NCI-H1092 treated with DMSO at 0.1 percent for 48 hours (cell line): Measurements from ENCODE around the gene NKD1.
"Not testable (repeated sequence)": the region's sequence is repeated elsewhere in the genome, so short reads cannot be mapped to it uniquely, and the experiment has no call there.

Experiments used
- DNase-seq: peaks from one replicate; lab custom pipeline; 2025; lab: John Stamatoyannopoulos, UW

Gene NKD1

DNA sequence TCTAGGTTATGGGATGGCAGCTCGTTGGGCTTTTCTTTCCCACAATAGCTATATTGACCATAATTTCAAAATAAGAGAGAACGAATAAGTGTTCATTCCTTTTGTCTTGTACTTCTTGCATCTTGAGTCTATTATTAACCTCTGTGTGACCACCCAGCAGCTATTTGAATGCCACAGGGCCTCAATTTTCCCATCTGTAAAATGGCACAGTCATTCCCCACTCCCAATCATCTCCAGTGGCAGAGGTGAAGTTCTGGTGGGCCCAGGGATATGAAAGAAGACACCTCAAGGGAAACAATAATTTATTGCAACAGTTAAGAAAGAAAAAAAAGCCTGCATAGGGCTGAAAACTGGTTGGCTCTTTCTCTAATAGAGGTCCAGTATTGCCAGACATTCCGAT lies 28.6 kb upstream of the NKD1 start:
- DNase-seq = no peak

DNA sequence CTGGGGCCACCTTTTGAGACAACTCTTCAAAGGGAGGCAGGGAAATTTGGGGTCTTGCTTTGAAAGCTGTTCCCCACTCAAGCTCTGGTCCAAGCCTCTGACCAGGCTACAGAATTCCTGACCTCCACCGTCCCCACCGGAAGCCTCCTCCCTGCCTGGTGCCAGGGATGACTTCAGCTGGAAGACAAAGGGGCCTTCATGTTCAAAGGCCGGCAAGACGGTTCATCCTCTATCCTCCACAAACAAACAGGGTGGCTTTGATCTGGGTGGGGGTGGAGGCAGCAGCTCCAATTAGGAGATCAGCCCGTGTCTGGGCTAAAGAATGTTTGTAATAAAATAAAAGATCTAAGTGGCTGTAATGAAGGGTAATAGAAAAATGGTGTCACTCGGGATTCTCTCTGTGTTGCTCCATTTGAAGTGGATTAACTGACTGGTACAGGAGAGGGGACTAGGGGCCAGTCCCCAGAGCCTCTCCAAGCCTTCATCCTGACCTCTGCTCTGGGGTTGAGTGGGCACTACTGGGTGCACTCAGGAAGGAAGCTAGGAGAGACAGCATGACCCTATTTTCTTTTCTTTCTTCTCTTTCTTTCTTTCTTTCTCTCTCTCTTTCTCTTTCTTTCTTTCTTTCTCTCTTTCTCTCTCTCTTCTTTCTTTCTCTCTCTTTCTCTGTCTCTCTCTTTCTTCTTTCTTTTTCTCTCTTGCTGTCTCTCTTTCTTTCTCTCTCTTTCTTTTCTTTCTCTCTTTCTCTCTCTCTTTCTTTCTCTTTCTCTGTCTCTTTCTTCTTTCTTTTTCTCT lies 27.5 kb upstream of the NKD1 start:
- no peak for DNase-seq

DNA sequence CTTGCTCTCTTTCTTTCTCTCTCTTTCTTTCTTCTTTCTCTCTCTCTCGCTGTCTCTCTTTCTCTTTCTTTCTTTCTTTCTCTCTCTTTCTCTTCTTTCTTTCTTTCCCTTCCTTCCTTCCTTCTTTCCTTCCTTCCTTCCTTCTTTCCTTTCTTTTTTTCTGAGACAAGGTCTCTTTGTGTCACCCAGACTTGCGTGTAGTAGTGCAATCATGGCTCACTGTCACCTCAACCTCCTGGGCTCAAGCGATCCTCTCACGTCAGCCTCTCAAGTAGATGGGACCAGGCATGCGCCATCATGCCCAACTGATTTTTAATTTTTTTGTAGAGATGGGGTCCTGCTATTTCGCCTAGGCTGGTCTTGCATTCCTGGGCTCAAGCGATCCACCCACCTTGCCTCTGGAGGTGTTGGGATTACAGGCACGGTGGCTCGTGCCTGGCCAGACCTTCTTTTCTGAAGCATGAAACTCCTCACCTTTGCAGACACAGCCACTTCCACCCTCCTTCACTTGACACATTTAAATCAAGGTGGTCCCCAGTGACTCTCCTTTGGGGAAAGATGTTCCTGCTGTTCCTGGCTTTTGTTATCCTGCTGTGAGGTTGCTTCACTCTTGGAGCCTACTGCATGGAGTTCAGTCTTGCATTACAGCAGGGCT lies 26.8 kb upstream of the NKD1 start:
- no peak for DNase-seq

DNA sequence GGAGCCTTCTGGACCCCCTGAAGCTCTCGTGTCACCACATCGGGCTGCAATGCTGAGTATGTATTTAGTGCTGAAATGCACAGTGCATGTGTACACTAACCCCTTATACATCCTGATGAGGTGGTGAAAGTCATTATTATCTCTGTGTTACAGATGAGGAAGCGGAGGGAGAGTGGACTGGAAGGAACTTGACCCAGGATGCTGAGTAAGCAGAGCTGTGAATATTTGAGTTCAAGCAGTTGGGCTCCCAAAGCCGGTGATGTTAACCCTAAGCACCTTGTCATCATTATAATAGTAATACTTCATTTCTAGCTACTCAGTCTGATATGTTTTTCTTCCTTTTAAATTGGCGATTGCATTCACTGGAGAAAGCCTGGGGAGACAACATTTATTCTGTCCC lies 25.9 kb upstream of the NKD1 start:
- DNase-seq = no peak

DNA sequence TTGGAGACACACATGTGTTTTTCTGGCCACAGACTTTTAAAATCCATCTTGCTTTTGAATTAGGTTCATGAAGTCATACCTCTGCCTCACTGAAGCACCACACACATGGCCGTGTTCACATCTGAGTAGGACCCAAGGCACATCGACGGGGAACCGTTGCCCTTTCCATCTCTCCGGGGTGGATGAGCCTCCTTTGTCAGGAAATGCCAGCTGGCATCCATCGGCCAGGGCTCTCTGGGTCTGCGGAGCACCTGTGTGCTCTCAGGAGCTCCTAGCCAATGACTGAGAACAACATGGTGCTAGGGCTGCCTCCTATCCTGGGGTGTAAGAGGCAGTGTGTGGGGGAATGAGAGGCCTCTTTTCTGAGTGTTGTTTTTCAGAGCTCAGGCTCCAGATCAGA lies 24.5 kb upstream of the NKD1 start:
- no peak for DNase-seq

DNA sequence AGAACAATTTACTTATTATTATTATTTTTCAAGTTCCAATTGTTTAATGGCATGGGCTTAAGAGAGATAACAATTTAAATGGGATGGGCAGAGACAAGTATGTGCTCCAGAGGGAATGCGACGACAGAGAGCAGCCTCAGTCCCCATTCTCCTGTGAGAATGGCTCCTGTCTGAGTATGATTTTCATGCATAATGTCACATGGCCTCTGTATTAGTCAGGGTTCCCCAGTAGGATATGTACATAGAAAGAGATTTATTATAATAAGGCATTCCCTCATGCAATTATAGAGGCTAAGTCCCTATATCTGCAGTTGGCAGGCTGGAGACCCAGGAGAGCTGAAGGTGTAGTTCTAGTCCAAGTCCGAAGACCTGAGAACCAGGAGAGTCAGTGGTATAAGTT lies 22.9 kb upstream of the NKD1 start:
- no peak for DNase-seq

DNA sequence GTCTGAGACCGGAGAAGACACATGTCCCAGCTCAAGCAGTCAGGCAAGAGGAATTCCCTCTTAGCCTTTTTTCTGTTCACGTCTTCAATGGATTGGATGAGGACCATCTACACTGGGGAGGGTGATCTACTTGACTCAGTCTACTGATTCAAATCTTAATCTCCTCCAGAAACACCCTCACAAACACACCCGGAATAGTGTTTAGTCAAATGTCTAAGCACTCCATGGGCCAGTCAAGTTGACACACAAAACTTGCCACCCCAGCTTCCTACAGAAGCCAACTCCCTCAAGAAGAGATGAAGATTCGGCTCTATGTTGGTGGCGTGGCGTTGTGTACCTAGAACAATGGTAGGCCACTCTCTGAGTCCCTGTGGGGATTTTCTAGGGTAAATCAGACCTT lies 22.5 kb upstream of the NKD1 start:
- no peak for DNase-seq

DNA sequence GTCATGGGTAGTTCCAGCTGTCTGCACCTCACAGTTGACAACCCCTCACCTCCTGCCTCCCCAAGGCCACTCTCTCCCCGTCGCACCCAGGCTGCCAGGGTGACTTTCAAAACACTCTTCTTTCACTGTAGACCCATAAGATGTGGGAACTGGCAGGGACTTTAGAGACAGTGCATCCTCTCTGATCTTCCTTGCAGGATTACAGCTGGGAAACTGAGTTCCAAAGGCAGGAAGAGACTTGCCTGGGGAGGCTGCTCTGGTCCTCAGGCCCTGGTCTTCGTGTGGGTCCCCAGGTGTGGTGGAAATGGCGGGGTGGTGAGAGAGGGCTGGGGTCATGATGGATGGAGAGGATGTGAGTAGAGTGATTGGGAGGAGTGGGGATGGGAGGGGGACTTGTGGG lies 21.9 kb upstream of the NKD1 start:
- DNase-seq = no peak

DNA sequence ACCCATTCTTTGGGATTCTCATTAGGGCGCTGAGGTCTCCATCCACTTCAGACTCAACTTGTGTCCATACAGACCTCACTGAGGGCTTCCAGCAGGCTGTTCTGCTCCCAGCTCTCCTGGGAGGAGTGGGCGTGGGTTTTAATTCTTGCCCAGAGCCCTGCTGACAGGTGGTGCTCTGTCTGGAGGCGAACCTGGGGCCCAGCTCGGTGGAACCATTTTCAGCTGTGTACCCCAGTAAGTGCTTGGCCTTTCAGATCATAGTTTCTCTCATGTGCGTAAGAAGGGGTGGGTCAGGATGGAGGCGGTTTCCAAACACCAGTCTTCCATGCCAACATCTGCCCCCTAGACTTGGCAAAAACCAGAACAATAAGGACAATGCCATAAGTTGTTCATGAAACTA lies 21.4 kb upstream of the NKD1 start:
- no peak for DNase-seq

DNA sequence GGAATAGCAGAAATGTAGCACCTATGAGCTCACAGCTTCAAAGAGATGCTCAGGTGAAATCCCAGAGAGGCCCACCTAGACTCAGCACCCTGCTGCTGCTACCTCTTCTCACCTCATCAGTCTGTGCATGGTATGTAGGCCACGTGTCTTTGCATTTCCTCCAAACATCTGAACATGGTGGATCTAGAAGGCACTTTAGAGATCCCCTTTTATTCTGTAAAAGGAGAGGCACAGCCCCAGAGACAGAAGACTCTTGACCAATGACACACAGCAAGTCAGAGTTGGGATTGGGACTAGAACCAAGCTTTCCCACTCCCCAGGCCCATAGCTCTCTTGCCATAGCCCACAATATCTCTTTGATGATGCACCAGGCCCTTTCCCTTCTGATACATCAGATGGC lies 19.4 kb upstream of the NKD1 start:
- no peak for DNase-seq

DNA sequence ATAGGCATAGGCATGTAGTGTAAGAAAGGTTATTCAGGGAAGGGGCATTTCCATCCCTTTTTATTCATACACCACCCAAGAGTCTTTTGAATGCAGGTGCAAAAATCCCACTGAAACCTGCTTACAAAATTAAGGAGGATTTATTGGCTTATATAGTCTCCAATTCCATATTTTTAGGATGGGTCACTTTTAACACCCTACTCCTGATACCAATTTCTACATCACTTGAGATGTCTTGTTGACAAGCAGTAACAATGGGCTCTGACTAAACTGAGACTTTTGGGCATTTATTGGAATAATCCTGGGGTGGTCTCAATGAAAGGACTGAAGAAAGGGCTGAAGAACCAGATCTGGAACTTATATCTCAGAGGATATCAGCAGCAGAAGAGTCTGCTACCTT lies 18.9 kb upstream of the NKD1 start:
- DNase-seq = no peak

DNA sequence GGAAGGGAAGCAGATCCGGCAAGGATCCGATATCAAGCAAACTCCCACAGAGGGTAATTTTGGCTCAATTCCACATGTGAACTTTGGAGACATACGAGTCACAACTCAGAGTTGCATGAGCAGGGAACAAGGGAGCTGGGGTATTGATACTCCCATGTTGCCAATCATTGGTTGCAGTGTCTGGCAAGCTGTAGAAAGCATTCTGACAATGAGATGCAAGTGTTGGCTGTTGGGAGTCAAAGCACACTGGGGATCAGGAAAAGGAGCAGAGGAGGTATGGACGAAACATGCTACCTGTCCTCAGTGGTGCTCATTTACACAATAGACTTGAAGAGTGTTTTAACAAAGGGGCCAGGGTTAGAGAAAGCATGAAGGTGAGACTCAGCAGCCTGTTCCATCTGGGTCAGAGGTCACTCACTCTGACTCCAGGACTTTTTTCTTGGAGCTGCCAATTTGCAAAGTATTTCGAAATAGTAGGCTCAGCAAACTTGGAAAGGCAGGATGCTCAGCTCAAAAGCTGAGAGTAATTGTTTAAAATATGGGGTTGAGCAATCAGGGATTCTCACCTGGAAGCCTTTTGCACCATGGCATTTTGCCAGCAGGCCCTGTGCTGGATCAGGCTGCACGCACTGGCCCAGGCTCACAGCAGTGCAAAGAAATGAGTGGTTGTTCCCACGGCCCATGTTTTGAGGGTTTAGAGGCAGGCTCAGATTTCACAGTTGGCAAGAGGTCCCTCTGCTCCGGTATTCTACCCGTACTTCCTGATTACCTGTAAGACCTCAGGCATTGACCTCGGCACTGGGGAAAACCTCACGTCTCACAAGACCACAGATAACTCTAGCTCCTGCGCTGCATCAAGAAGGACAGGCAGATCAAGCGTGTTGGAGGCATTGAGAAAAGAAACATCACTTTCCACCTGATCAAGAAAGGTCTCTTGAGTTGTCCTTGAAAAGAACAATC lies 17.6 kb upstream of the NKD1 start:
- DNase-seq = no peak

DNA sequence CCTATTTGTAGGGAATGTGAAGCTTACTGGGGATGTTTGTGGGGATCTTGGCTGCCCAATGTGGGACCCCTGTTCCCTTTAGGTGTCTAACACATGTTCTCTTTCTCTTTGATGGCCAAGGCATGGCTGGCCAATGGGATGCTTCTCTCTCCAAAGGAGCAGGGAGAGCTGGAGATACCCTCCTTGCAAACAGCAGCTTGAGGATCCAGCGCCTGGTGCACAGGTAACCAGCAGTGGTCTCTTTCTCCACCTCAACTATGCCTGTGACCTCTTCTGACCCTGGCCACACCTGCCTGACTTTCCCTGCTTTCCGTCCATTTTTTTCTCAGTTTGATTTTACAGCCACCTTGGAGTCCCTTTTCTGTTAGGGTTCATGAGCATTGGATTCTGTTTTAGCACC lies 16.8 kb upstream of the NKD1 start:
- DNase-seq = no peak

DNA sequence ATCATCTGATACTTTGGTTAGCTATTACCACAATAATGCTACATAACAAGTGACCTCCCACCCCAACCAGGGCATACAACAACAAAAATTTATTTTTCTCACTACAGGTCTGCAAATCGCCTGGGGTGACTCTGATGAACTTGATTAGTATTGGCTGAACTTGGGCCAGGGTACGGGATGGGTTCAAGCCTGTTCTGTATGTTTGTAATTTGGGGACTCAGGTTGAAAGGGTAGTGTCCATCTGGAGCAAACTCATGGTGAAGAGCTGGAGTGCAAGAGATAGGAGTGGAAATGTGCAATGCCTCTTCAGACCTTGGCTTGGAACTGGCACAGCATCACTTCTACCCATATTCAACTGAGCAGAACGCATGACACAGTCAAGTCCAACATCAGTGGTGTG lies 16.3 kb upstream of the NKD1 start:
- DNase-seq = no peak

DNA sequence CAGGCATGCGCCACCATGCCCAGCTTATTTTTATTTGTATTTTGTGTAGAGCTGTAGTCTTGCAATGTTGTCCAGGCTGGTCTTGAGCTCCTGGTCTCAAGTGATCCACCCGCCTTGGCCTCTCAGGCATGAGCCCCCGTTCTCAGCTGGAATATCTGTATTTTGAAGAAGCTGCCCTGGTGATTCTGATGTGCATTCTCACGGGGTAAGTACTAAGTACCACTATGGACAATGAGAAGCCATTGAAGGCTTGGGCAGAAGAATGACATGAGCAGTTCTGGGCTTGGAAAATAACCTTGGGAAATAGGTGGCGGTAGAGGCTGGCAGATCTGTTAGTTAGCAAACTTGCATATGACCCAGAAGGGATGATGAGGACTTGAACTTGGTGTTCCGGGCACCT lies 15.6 kb upstream of the NKD1 start:
- DNase-seq = no peak

DNA sequence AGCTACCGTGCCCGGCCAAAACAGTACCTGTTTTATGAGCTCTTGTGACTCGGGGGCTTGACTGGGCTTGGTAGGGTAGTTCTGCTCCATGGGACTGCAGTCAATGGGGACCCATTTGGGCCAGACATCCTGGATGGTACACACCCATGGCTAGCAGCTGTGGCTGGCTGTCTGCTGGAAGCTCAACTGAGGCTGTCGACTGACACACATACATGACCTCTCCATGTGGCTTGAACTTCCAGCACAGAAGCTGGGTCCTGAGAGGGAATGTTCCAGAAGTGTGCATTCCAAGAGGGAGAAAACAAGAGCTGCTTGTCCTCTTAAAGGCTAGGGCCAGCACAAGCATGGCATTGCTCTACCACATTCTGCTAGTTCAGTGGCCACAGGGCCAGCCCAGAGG lies 14.9 kb upstream of the NKD1 start:
- no peak for DNase-seq

DNA sequence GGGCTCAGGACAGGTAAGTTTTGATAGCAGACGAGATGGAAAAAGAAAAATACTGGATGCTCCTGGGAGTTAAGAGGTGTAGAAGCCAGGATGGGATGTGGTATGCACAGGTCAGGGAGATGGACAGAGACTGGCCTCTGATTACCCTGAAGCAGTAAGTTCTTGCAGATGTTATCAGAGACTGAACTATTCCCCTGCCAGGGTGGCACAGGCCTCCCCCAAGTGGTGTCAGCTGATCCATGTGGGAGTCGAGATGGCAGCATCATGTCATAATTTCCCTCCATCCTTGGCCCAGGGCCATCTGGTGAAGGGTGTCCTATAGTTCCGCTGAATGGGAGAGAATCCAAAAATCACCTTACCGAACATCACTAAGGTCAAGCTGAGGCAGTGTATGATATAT lies 14.1 kb upstream of the NKD1 start:
- DNase-seq = no peak

DNA sequence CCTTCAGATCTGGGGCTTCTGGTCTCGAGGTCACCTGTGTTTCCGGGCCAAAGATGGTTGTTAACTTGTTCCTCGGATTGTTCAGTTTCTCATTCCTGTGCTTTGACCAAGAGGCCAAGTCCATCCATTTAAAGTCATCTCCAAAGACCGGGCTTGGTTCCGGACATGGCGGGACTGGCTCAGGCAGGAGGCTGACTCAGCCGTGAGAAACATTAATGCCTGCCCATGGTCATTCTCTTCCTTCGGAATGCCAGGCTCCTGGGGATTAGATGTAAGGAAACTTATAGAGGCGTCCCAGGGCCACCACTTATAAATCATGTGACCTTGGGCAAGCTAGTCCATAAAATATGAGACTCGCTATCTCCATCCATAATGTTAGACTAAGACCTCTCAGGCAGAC lies 13.6 kb upstream of the NKD1 start:
- no peak for DNase-seq

DNA sequence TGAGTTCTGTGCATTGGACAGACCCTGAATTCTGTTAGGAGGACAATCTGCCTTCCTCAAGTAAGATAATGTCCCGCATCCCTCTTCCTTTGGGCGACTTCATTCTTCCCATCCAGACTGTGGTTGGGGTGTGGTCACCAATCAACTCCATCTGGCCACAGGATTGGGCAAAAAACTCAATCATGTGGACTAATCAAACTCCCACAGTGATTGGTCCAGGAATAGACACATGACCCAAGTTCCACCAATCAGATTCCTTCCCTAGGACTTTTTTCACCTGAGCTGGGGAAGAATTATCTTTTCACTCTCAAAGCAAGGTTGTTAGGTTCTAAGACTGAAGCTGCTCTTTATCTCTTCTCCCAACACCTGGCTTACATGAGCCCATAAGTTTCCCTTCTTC lies 13.2 kb upstream of the NKD1 start:
- DNase-seq = no peak

DNA sequence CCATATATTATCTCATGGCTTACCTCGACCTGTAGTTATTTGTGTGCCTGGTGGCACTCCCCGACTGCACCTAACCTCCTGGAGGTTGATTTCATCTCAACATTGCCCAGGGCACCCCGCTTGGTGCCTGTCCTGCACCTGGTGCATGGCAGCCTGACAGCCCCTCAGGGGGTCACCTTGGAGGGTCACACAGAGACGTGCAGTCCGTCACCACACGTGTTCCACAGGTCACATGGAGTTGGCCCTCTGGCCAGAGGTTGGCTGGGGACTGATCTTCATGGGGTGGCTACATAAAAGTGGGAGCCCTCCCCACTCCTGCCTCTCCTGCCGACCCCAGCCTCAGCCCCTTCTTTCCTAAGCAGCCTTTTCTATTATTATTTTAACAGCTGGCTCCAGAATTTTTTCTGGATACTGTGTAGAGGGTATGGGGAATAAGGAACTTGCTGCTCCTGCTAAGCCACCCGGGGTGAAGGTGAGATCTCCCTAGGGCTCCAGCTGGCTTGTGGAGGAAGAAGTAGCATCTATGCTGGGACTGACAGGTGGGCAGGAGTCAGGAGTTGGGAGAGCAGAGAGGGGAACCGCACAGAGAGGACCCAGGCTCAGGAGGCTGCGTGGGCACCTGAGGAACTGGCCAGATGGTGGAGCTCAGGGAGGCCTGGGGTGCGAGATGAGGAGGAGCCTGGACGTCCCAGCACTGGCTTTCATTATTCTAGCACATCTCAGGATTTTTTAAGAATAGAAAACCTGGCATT lies 12.5 kb upstream of the NKD1 start:
- no peak for DNase-seq

DNA sequence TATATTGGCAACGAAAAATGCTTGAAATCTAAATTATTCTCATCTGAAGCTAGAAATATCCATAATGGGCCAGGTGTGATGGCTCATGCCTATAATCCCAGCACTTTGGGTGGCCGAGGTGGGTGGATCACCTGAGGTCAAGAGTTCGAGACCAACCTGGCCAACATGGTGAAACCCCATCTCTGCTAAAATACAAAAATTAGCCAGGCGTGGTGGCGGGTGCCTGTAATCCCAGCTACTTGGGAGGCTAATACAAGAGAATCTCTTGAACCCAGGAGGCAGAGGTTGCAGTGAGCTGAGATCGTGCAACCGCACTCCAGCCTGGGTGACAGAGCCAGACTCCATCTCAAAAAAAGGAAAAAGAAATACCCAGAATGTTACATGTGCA lies 11.9 kb upstream of the NKD1 start:
- DNase-seq = not testable (repeated sequence)
